HEK293 (cell line): ENCODE data around the gene SLC30A5.

Experiments used
- CTCF ChIA-PET: fragments of 350-600 bp; formaldehyde crosslinking; extraction: SDS; loops from one replicate; lab custom pipeline; 2021; ENCODE audit warnings: antibody characterized with exemption; lab: Yijun Ruan, JAX
- POLR2A ChIA-PET: fragments of 300-600 bp; formaldehyde crosslinking; extraction: SDS; loops from one replicate; lab custom pipeline; 2020; ENCODE audit warnings: antibody characterized with exemption, inconsistent platforms; lab: Yijun Ruan, JAX
- H3K27ac ChIP-seq: fragments of 200-500 bp; sonication (Bioruptor generic); 2 replicates; pipeline ENCODE4 v1.5.1; 2014; ENCODE audit warnings: low read depth, low read length, control low read depth, inconsistent platforms; ENCODE audit errors: extremely low read depth
- H3K36me3 ChIP-seq, 2 experiments: fragments of 200-500 bp in 1 of 2; sonication (Bioruptor generic) in 1 of 2; 1 replicate in 1 of 2; 2 replicates in 1 of 2; pipeline ENCODE4 v1.5.1; 2014 to 2017; ENCODE audit warnings: inconsistent platforms in 2 of 2, low read length in 2 of 2; ENCODE audit not compliant: control insufficient read depth in 2 of 2, insufficient read depth in 1 of 2
- H3K4me1 ChIP-seq: fragments of 200-500 bp; sonication (Bioruptor generic); 2 replicates; pipeline ENCODE4 v1.5.1; 2014; ENCODE audit warnings: mild to moderate bottlenecking, low read length, inconsistent platforms; ENCODE audit not compliant: control insufficient read depth, insufficient read depth
- H3K4me3 ChIP-seq: 2 replicates; pipeline ENCODE4 v1.5.1; 2011; ENCODE audit warnings: low read depth, mild to moderate bottlenecking, control low read depth, low read length, moderate library complexity
- H3K9me3 ChIP-seq: fragments of 200-500 bp; sonication (Bioruptor generic); 2 replicates; pipeline ENCODE4 v1.5.1; 2014; ENCODE audit warnings: low read depth, low read length, inconsistent platforms; ENCODE audit not compliant: control insufficient read depth, insufficient read depth
- GFI1B ChIP-seq: fragments of 450-650 bp; formaldehyde crosslinking; IDR thresholded peaks from 2 replicates; pipeline ENCODE4 v1.5.1; 2016; ENCODE audit warnings: missing biosample characterization, missing genetic modification characterization
- GLI2 ChIP-seq: fragments of 450-650 bp; formaldehyde crosslinking; IDR thresholded peaks from 2 replicates; pipeline ENCODE4; 2017; ENCODE audit warnings: missing biosample characterization, missing genetic modification characterization, low read depth, borderline replicate concordance
- GLI4 ChIP-seq: fragments of 450-650 bp; formaldehyde crosslinking; IDR thresholded peaks from 2 replicates; pipeline ENCODE4 v1.5.1; 2016; ENCODE audit warnings: missing biosample characterization, missing genetic modification characterization
- GLIS2 ChIP-seq: fragments of 450-650 bp; formaldehyde crosslinking; IDR thresholded peaks from 2 replicates; pipeline ENCODE4 v1.5.1; 2016; ENCODE audit warnings: missing biosample characterization, missing genetic modification characterization
- KLF1 ChIP-seq: fragments of 450-650 bp; formaldehyde crosslinking; IDR thresholded peaks from 2 replicates; pipeline ENCODE4 v1.5.1; 2016; ENCODE audit warnings: missing biosample characterization, missing genetic modification characterization
- OVOL3 ChIP-seq: fragments of 450-650 bp; formaldehyde crosslinking; IDR thresholded peaks from 2 replicates; pipeline ENCODE4 v1.5.1; 2016; ENCODE audit warnings: missing biosample characterization, missing genetic modification characterization
- YY2 ChIP-seq: fragments of 450-650 bp; formaldehyde crosslinking; IDR thresholded peaks from 2 replicates; pipeline ENCODE4 v1.5.1; 2016; ENCODE audit warnings: missing biosample characterization, missing genetic modification characterization
- ZBTB1 ChIP-seq: fragments of 450-650 bp; formaldehyde crosslinking; IDR thresholded peaks from 2 replicates; pipeline ENCODE4 v1.5.1; 2016; ENCODE audit warnings: missing biosample characterization, missing genetic modification characterization
- ZBTB20 ChIP-seq: fragments of 450-650 bp; formaldehyde crosslinking; IDR thresholded peaks from 2 replicates; pipeline ENCODE4 v1.5.1; 2016; ENCODE audit warnings: missing biosample characterization, missing genetic modification characterization
- ZBTB48 ChIP-seq: fragments of 450-650 bp; formaldehyde crosslinking; IDR thresholded peaks from 2 replicates; pipeline ENCODE4 v1.5.1; 2016; ENCODE audit warnings: missing biosample characterization, missing genetic modification characterization
- ZFHX2 ChIP-seq: fragments of 450-650 bp; formaldehyde crosslinking; conservative IDR thresholded peaks from 2 replicates; pipeline ENCODE4 v1.5.1; 2016; ENCODE audit warnings: missing biosample characterization, missing genetic modification characterization
- ZFP37 ChIP-seq: fragments of 450-650 bp; formaldehyde crosslinking; IDR thresholded peaks from 2 replicates; pipeline ENCODE4 v1.5.1; 2016; ENCODE audit warnings: missing biosample characterization, missing genetic modification characterization
- ZIC2 ChIP-seq: fragments of 450-650 bp; formaldehyde crosslinking; IDR thresholded peaks from 2 replicates; pipeline ENCODE4 v1.5.1; 2016; ENCODE audit warnings: missing biosample characterization, missing genetic modification characterization
- ZNF133 ChIP-seq: fragments of 450-650 bp; formaldehyde crosslinking; IDR thresholded peaks from 2 replicates; pipeline ENCODE4 v1.5.1; 2016; ENCODE audit warnings: missing biosample characterization, missing genetic modification characterization
- ZNF138 ChIP-seq: fragments of 450-650 bp; formaldehyde crosslinking; IDR thresholded peaks from 2 replicates; pipeline ENCODE4 v1.5.1; 2016; ENCODE audit warnings: missing biosample characterization, missing genetic modification characterization, borderline replicate concordance
- ZNF157 ChIP-seq: fragments of 450-650 bp; formaldehyde crosslinking; IDR thresholded peaks from 2 replicates; pipeline ENCODE4 v1.5.1; 2016; ENCODE audit warnings: missing biosample characterization, missing genetic modification characterization
- ZNF19 ChIP-seq: fragments of 450-650 bp; formaldehyde crosslinking; IDR thresholded peaks from 2 replicates; pipeline ENCODE4; 2016; ENCODE audit warnings: missing biosample characterization, missing genetic modification characterization, low read depth
- ZNF202 ChIP-seq: fragments of 450-650 bp; formaldehyde crosslinking; IDR thresholded peaks from 2 replicates; pipeline ENCODE4 v1.5.1; 2016; ENCODE audit warnings: missing biosample characterization, missing genetic modification characterization, borderline replicate concordance
- ZNF214 ChIP-seq: fragments of 450-650 bp; formaldehyde crosslinking; IDR thresholded peaks from 2 replicates; pipeline ENCODE4 v1.5.1; 2017; ENCODE audit warnings: missing biosample characterization, mild to moderate bottlenecking, missing genetic modification characterization, borderline replicate concordance
- ZNF223 ChIP-seq: fragments of 450-650 bp; formaldehyde crosslinking; IDR thresholded peaks from 2 replicates; pipeline ENCODE4 v1.5.1; 2016; ENCODE audit warnings: missing biosample characterization, missing genetic modification characterization
- ZNF23 ChIP-seq: fragments of 450-650 bp; formaldehyde crosslinking; IDR thresholded peaks from 2 replicates; pipeline ENCODE4 v1.5.1; 2016; ENCODE audit warnings: missing biosample characterization, missing genetic modification characterization, borderline replicate concordance
- ZNF335 ChIP-seq: fragments of 450-650 bp; formaldehyde crosslinking; conservative IDR thresholded peaks from 2 replicates; pipeline ENCODE4 v1.5.1; 2016; ENCODE audit warnings: missing biosample characterization, missing genetic modification characterization
- ZNF560 ChIP-seq: fragments of 450-650 bp; formaldehyde crosslinking; IDR thresholded peaks from 2 replicates; pipeline ENCODE4 v1.5.1; 2017; ENCODE audit warnings: missing biosample characterization, missing genetic modification characterization, borderline replicate concordance
- ZNF596 ChIP-seq: fragments of 450-650 bp; IDR thresholded peaks from 2 replicates; pipeline ENCODE4 v1.5.0; 2018; ENCODE audit warnings: missing biosample characterization, mild to moderate bottlenecking, missing genetic modification characterization, moderate library complexity
- TF ChIP-seq, protein P1 (sequence below): fragments of 450-650 bp; formaldehyde crosslinking; IDR thresholded peaks from 2 replicates; pipeline ENCODE4 v1.5.1; 2016; ENCODE audit warnings: missing biosample characterization, missing genetic modification characterization, borderline replicate concordance
- TF ChIP-seq, protein P2 (sequence below): fragments of 450-650 bp; formaldehyde crosslinking; IDR thresholded peaks from 2 replicates; pipeline ENCODE4; 2016; ENCODE audit warnings: missing biosample characterization, missing genetic modification characterization

Gene SLC30A5

DNA sequence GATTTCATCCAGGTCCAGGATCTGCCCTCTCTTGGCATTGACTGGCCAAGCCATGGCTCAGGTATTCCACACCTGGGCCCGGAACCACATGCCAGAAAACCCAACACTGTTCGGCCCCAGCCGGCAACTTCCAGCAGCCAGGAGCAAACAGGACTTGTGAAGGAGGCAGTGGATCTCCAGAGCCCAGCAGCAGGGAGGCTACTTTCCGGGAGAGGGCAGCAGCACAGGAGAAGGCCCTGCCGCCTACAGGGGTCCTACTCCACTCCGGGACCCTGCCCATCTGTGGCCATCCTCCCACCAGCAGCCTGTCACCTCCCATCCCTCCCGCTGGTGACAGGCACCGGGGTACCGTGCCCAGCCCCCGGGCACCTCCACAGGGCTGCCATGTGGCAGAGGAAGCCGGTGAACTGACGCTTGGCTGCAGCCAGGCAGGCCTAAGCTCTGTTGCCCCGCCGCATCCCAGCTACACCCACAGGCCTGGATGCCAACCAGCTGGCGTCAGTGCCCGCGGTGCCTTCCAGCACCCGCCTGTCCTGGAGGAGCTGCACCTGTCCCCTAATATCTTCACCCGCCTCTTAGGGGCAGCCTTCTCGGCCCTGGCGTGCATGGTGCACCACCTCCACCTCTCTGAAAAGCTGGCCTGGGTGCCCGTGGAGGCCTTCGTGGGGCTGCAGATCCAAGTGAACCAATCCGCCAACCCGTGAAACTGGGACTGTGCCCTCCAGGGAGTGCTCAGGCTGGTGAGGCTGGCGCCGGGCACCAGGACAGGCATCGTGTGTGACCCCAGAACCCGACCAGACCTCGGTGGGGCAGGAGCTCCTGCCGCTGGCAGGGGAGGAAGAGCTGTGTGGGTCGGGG, 18.9 kb upstream of the SLC30A5 start:
- H3K36me3 ChIP-seq: no peaks in the 10 kb centered on the region
- H3K4me1 ChIP-seq: no peaks in the 10 kb centered on the region
- no peak overlapping the region for H3K27ac ChIP-seq
- no peak overlapping the region for H3K4me3 ChIP-seq
- POLR2A ChIA-PET: no interaction called here
- no peaks in the 10 kb centered on the region for H3K9me3 ChIP-seq
- TF ChIP-seq ZIC2 (tag by site-specific recombination): 0 out of 2 replicates have a peak, but pooled peaks have one; percentile 19
- no peak for TF ChIP-seq ZBTB1 (tag by site-specific recombination)
- TF ChIP-seq, all 188 proteins: peak for 1
- CTCF ChIA-PET: interaction anchor here (1.7 kb wide), 1 partner anchor 51 kb away, joined by 5 read pairs; no protein-coding TSS in a partner anchor

DNA sequence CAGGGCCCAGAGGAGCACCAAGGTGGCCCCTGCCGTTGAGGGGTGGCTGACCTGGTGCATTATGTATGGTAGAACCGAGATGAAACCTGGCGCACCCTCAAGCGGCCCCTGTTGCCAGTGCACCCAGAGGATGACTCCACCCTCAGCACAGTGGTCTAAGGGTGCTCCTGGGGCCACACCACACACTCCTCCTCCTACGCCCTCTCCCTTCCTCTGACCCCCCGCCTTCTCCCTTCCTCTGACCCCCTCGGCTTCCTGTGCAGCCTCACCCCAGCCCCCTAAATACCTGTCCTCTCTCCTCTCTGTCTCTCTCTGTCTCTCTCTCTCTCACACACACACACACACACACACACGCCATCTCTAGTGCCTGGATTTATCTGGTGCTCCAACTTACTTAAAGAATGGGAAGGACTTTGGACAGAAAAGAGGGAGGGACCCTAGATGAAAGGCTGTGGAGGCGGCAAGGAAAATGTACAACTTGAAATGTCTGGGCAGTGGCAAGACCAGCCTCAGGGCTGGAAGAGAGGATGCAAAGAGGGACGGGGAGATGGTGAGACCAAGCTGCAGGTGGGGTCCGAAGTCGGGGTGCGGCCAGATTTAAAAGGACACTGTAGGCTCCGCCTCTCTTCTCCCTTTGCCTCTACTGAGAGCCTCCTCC, 18.2 kb upstream of the SLC30A5 start:
- Histone ChIP-seq H3K27ac (no peak overlapping the region), H3K36me3 (no peaks in the 10 kb centered on the region), H3K4me3 (no peak overlapping the region), H3K9me3 (no peaks in the 10 kb centered on the region), H3K4me1 (no peaks in the 10 kb centered on the region)
- TF ChIP-seq GLI2 (tag by site-specific recombination): no peak
- no peak for TF ChIP-seq OVOL3
- no peak for TF ChIP-seq ZNF157 (tag by site-specific recombination)
- no peak for TF ChIP-seq YY2
- TF ChIP-seq GFI1B (tag by site-specific recombination): no peak
- TF ChIP-seq ZNF23 (tag by site-specific recombination): no peak
- no peak for TF ChIP-seq GLIS2 (tag by site-specific recombination)
- TF ChIP-seq ZBTB48 (tag by site-specific recombination): no peak
- TF ChIP-seq, protein P1, sequence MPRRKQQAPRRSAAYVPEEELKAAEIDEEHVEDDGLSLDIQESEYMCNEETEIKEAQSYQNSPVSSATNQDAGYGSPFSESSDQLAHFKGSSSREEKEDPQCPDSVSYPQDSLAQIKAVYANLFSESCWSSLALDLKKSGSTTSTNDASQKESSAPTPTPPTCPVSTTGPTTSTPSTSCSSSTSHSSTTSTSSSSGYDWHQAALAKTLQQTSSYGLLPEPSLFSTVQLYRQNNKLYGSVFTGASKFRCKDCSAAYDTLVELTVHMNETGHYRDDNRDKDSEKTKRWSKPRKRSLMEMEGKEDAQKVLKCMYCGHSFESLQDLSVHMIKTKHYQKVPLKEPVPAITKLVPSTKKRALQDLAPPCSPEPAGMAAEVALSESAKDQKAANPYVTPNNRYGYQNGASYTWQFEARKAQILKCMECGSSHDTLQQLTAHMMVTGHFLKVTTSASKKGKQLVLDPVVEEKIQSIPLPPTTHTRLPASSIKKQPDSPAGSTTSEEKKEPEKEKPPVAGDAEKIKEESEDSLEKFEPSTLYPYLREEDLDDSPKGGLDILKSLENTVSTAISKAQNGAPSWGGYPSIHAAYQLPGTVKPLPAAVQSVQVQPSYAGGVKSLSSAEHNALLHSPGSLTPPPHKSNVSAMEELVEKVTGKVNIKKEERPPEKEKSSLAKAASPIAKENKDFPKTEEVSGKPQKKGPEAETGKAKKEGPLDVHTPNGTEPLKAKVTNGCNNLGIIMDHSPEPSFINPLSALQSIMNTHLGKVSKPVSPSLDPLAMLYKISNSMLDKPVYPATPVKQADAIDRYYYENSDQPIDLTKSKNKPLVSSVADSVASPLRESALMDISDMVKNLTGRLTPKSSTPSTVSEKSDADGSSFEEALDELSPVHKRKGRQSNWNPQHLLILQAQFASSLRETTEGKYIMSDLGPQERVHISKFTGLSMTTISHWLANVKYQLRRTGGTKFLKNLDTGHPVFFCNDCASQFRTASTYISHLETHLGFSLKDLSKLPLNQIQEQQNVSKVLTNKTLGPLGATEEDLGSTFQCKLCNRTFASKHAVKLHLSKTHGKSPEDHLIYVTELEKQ (tag by site-specific recombination): no peak
- ChIA-PET POLR2A (no interaction called here), CTCF (no interaction called here)

DNA sequence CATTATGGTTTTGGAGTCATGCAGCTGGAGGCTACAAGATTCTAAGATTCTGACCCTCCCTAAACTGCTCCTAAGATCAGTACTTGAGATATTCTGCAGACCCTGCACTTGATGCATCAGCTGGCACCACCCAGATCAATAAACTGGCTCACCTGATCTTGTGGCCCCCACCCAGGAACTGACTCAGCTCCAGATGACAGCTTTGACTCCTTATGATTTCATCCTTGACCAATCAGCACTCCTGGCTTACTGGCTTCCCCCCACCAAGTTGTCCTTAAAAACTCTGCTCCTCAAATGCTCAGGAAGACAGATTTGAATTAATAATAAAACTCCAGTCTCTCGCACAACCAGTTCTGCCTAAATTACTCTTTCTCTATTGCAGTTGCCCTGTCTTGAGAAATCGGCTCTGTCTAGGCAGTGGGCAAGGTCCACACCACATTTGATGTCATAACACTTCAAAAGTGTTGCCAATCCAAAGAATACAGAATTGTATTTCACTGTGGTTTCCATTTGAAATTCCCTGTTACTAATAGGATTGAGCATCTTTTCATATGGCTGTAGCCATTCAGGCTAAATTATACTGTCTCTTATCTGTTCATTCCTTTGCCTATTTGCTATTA, 14.8 kb upstream of the SLC30A5 start:
- no peaks in the 10 kb centered on the region for H3K36me3 ChIP-seq
- ChIA-PET CTCF (interaction anchor here (0.5 kb wide), 1 partner anchor 56 kb away, joined by 3 read pairs; no protein-coding TSS in a partner anchor), POLR2A (no interaction called here)
- no peak for TF ChIP-seq ZNF223 (tag by site-specific recombination)
- TF ChIP-seq ZBTB1 (tag by site-specific recombination): no peak
- no peak for TF ChIP-seq KLF1 (tag by site-specific recombination)
- TF ChIP-seq ZNF138: no peak
- TF ChIP-seq ZFHX2 (tag by site-specific recombination): no peak
- TF ChIP-seq ZNF19 (tag by site-specific recombination): no peak
- TF ChIP-seq ZFP37: no peak
- TF ChIP-seq ZNF214 (tag by site-specific recombination): no peak
- TF ChIP-seq ZNF202: no peak
- TF ChIP-seq ZNF335 (tag by site-specific recombination): no peak
- no peak for TF ChIP-seq ZNF133 (tag by site-specific recombination)
- no peak for TF ChIP-seq GLI4 (tag by site-specific recombination)
- TF ChIP-seq, protein P2, sequence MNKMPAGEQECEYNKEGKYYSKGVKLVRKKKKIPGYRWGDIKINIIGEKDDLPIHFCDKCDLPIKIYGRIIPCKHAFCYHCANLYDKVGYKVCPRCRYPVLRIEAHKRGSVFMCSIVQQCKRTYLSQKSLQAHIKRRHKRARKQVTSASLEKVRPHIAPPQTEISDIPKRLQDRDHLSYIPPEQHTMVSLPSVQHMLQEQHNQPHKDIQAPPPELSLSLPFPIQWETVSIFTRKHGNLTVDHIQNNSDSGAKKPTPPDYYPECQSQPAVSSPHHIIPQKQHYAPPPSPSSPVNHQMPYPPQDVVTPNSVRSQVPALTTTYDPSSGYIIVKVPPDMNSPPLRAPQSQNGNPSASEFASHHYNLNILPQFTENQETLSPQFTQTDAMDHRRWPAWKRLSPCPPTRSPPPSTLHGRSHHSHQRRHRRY: no peak
- TF ChIP-seq ZNF596: no peak
- TF ChIP-seq ZBTB20 (tag by site-specific recombination): no peak
- TF ChIP-seq ZNF560 (tag by site-specific recombination): no peak
- H3K9me3 ChIP-seq: no peaks in the 10 kb centered on the region
- no peak overlapping the region for H3K27ac ChIP-seq
- no peak overlapping the region for H3K4me3 ChIP-seq
- H3K4me1 ChIP-seq: no peaks in the 10 kb centered on the region
